Activated CD8-positive, alpha-beta T cell treated with anti-CD3 and anti-CD28 coated beads for 36 hours (primary cell): ENCODE results near the gene SMURF1. TPM values are rescaled to one million over a fixed set of nuclear protein-coding genes. Genes with fewer than 3 reads are reported as not detected.

Source experiments
- ATAC-seq: fragments of 200-7000 bp; cut with Tn5 transposase; one replicate; pipeline ENCODE4 v1.10.0; 2021; ENCODE audit warnings: mild to moderate bottlenecking, moderate library complexity
- CTCF ChIA-PET: fragments of 350-600 bp; sonication (Branson Sonifier 250); formaldehyde crosslinking; loops from one replicate; lab custom pipeline; 2021; ENCODE audit warnings: antibody characterized with exemption; lab: Charles Lee
- POLR2A ChIA-PET: fragments of 350-600 bp; sonication (Branson Sonifier 250); formaldehyde crosslinking; loops from one replicate; lab custom pipeline; 2021; ENCODE audit warnings: antibody characterized with exemption; lab: Charles Lee
- DNase-seq: peaks from one replicate; pipeline ENCODE4 v3.0.0-alpha.2; 2020
- H3K27ac Mint-ChIP-seq: one replicate; pipeline ENCODE4 v1.8.0; 2021; ENCODE audit warnings: mild to moderate bottlenecking, mixed read lengths
- H3K27me3 Mint-ChIP-seq: one replicate; pipeline ENCODE4 v1.8.0; 2021; ENCODE audit warnings: mixed read lengths
- H3K36me3 Mint-ChIP-seq: one replicate; pipeline ENCODE4 v1.8.0; 2021; ENCODE audit warnings: low read depth, mixed read lengths
- H3K4me1 Mint-ChIP-seq: one replicate; pipeline ENCODE4 v1.8.0; 2021; ENCODE audit warnings: low read depth, mixed read lengths
- H3K4me3 Mint-ChIP-seq: one replicate; pipeline ENCODE4 v1.8.0; 2021; ENCODE audit warnings: mild to moderate bottlenecking, moderate library complexity, mixed read lengths
- H3K9me3 Mint-ChIP-seq: one replicate; pipeline ENCODE4 v1.8.0; 2021; ENCODE audit warnings: mixed read lengths
- CTCF ChIP-seq: fragments of 200-600 bp; IDR thresholded peaks from one replicate; pipeline ENCODE4 v1.8.0; 2022; ENCODE audit warnings: antibody characterized with exemption, mild to moderate bottlenecking
- intact Hi-C: fragments of 100-400 bp; cut with micrococcal nuclease; formaldehyde crosslinking; loops from one replicate; pipeline ENCODE4 v1.10.0; 2022
- total RNA-seq, 2 experiments: library from RNA; stranded (reverse); gene quantifications; one replicate each; pipeline ENCODE4 v1.2.3, GENCODE V29; 2021

The SMURF1 gene
- total RNA-seq, 2 experiments from 2014 or later = 8.3 to 9.4 TPM

DNA sequence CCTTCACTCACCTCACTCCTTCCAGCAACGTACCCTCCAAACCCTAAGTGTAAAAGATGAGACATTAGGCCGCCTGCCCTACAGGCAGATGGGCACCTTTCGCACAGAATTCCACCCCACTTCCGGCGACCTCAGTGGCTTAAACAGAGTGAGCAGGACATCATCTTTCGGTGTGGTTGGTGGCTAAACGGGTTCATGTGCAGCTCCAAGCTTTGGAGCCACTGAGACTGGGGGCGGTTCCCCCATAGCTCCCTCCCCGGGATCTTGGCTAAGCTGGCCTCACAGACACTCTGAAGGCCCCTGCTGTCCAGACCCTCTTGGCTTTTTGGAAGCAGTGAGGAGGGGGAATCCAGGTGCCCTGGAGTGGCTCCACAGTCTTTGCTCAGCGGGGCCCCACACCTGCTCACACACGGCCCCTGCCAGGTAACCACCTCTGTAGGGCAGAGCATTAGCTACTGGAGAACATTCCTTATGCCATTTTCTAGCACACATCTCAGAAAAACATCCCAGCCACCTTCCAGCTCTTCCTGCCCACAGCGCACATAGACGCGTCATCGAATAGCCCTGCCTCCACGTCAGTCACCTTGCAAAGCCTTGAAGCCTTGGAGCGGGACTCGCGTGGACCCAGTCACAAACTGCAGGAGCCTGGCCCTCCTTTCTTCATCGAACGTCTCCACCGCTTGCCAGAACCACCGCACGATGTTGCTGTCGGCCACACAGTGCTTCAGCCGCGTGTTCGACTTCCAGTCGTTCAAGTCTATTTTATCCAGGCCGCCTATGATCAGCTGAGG is 108.8 kb downstream of the SMURF1 start:
- H3K36me3 Mint-ChIP-seq = peaks cover 33% of the 10 kb centered on the region
- intact Hi-C loops = no loop called here
- H3K27ac Mint-ChIP-seq = peak overlapping the region; percentile 40
- no peaks in the 10 kb centered on the region for H3K4me1 Mint-ChIP-seq
- H3K9me3 Mint-ChIP-seq = no peaks in the 10 kb centered on the region
- H3K27me3 Mint-ChIP-seq = no peaks in the 10 kb centered on the region
- ATAC-seq (no peak), DNase-seq (no peak)
- TF ChIP-seq CTCF = no peak
- no peak overlapping the region for H3K4me3 Mint-ChIP-seq
- ChIA-PET CTCF (interaction anchor here (1.7 to 2.3 kb wide), 2 partner anchors 17 to 266 kb away, joined by 3 to 7 read pairs; no protein-coding TSS in a partner anchor), POLR2A (interaction anchor here (0.9 kb wide), 1 partner anchor 31 kb away, joined by 3 read pairs; no protein-coding TSS in a partner anchor)

- DNase-seq (no peak), ATAC-seq (no peak)
- Mint-ChIP-seq H3K36me3 (peaks cover 33% of the 10 kb centered on the region), H3K9me3 (no peaks in the 10 kb centered on the region), H3K27me3 (no peaks in the 10 kb centered on the region), H3K4me1 (no peaks in the 10 kb centered on the region), H3K27ac (no peak overlapping the region), H3K4me3 (no peak overlapping the region)
- POLR2A ChIA-PET = no interaction called here
- CTCF ChIA-PET = no interaction called here
- TF ChIP-seq CTCF = no peak
- intact Hi-C loops = no loop called here
These were observed 110.1 kb downstream of the SMURF1 start for GRCh38 chr7:99033765-99034164.

- ChIA-PET CTCF (no interaction called here), POLR2A (no interaction called here)
- no peak overlapping the region for H3K4me3 Mint-ChIP-seq
- H3K27me3 Mint-ChIP-seq = no peaks in the 10 kb centered on the region
- no peak for DNase-seq
- H3K36me3 Mint-ChIP-seq = peaks cover 38% of the 10 kb centered on the region
- no peak for ATAC-seq
- H3K9me3 Mint-ChIP-seq = no peaks in the 10 kb centered on the region
- TF ChIP-seq CTCF = no peak
- H3K27ac Mint-ChIP-seq = no peak overlapping the region
- intact Hi-C loops = no loop called here
- H3K4me1 Mint-ChIP-seq = no peaks in the 10 kb centered on the region
These were observed 111.0 kb downstream of the SMURF1 start for GRCh38 chr7:99032928-99033327.

DNA sequence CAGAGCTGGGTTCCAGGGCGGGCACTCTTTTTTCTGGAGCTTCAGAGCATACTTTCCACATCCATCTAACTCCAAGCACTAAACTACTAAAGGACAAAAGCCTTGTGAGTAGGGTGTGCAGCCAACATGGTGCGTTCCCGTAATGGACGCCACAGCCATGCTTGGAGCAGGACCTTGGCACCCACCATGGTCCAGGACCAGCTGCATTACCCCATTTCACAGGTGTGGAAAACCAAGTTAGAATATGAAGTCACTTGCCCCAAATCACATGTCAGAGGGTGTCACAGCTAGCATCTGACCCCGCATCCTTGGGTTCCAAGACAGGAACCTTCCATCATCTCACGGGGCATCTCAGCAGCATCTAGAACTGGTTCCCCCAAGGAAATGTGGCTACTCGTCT is 112.4 kb downstream of the SMURF1 start:
- no peak for DNase-seq
- no peaks in the 10 kb centered on the region for H3K9me3 Mint-ChIP-seq

More for the DNA sequence above, 112.4 kb downstream of the SMURF1 start:
- no peak for ATAC-seq
- Mint-ChIP-seq H3K4me3 (no peak overlapping the region), H3K4me1 (peaks cover 4% of the 10 kb centered on the region), H3K27me3 (no peaks in the 10 kb centered on the region), H3K27ac (no peak overlapping the region), H3K36me3 (peaks cover 39% of the 10 kb centered on the region)
- no peak for TF ChIP-seq CTCF
- ChIA-PET CTCF (no interaction called here), POLR2A (interaction anchor here (0.8 kb wide), 1 partner anchor 56 kb away, joined by 3 read pairs; no protein-coding TSS in a partner anchor)
- intact Hi-C loops = no loop called here
